Measurements from ENCODE around the gene EPB42.
"Not testable (repeated sequence)": the region's sequence is repeated elsewhere in the genome, so short reads cannot be mapped to it uniquely, and the experiment has no call there.

EPB42 gene

GRCh38 chr15:43185157-43186002 lies 35.4 kb downstream of the EPB42 start, which contains the start of gene CCNDBP1:
TSS of gene CCNDBP1 (plus strand) at chr15:43185403. CDS start at chr15:43185499, 96 bp downstream.
- DNase-seq = peak in 13 of 14 donors; percentile 38 to 91 (median 73)

DNA sequence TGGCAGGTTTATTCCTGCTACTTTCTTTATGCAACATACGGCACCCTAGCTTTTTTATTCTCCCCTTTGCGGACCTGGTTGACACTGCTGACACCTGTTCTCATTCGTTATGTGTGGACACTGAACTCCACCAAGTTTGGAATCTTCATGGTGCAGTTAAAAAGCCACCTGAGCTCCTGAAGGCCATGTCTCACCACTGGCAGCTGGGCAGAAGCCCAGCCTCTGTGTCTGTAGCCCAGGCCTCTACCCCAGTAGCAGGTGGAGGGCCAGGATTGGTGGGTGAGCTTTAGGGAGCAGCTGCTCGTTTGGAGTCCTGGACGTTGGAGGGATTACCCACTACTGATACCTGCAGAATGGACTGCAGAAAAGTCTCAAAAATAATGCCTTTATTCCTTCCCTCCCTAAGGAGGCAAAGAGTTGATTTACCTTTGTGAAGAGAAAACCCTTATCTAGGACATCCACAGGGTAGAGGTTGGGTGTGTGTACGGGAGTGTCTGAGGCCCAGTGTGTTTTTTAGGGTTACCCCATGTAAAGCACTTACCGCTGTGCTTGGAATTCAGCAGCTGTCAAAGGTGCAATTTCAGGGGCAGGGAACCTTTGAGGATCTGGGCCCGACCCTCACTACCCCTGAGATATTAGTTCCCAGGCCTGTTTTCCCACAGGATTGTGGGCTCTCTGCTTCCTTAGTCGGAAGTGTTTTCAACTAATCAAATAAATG lies 36.3 kb downstream of the EPB42 start:
- peak in 1 of 14 donors; percentile 7 for DNase-seq

GRCh38 chr15:43183270-43183669 lies 37.5 kb downstream of the EPB42 start:
- no peak for DNase-seq

- DNase-seq = not testable (repeated sequence)
Observed at GRCh38 chr15:43177147-43177546, 43.7 kb downstream of the EPB42 start.

GRCh38 chr15:43175656-43176309 lies 45.0 kb downstream of the EPB42 start:
- DNase-seq = not testable (repeated sequence)

- DNase-seq = no peak
Observed at GRCh38 chr15:43169888-43170287, 50.9 kb downstream of the EPB42 start.

GRCh38 chr15:43168192-43169107 lies 52.4 kb downstream of the EPB42 start:
- DNase-seq = peak in 6 of 14 donors; percentile 1 to 61 (median 12)

GRCh38 chr15:43167261-43167660 lies 53.6 kb downstream of the EPB42 start:
- DNase-seq = not testable (repeated sequence)

DNA sequence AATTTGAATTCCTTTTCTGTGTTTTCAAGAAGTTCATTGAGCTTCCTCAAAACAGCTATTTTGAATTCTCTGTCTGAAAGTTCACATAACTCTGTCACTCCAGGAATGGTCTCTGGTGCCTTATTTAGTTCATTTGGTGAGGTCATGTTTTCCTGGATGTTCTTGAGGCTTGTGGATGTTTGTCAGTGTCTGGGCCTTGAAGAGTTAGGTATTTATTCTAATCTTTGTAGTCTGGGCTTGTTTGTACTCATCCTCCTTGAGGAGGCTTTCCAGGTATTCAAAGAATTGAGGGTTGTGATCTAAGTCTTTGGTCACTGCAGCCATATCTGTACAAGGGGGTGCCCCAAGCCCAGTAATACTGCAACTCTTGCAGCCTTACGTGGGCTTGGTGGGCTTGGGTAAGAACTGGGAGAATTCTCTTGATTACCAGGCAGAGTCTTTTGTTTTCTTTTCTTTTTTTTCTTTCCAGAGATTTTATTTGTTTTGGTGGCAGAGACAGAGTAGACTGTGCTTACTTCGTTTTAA lies 55.0 kb downstream of the EPB42 start:
- DNase-seq = no peak

GRCh38 chr15:43153269-43153668 lies 67.5 kb downstream of the EPB42 start:
- DNase-seq = no peak

GRCh38 chr15:43151688-43152087 lies 69.1 kb downstream of the EPB42 start:
- no peak for DNase-seq

DNA sequence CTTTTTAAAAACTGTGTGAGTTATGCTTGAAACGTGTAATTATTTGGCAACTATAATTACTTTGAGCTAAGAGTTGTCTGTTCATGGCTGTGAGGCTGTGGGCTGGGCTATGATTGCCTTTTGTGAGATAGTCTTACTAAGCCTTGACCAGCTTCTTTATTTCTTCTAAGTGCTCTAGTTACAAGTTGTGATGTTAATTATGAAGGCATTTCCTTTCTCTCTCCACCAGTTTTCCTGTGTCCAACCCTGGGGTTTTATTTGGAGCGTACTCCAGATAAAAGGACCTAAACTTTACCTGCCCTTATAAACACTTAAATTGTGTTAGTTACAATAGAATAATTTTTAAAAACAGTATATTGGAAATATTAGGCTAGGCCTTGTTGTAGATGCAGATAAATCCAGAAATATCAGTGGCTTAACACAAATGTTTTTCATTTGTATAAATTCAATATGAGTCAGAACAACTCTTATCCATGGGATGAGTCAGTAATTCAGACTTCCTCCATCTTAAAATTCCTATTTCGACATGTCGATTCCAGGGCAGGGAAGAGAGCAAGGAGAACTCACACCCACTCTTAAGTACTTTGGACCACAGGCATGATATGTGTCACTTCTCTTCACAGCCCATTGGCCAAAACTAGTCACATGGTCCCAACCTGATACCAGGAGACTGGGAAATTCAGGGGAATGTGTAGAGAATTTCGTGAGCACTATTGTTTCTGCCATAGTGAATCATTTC lies 70.5 kb downstream of the EPB42 start:
- no peak for DNase-seq
